ENCODE measurements around the gene GTF2A1L.

Gene GTF2A1L

GRCh38 chr2:48617618-48618017 lies at the start of gene GTF2A1L:
GTF2A1L (plus strand) TSS chr2:48617856; CDS start chr2:48617875, 19 bp downstream.
- no peak for TF ChIP-seq CTCF (conservative IDR thresholded peaks at IDR 0.05; ENCODE audit: low read depth)
- no peak within 1 kb of the TSS for H3K27ac ChIP-seq
- ChIA-PET CTCF (no interaction called here), POLR2A (ENCODE audit: low non-redundant PET) (no interaction called here)
- no peak for DNase-seq (ENCODE audit: low spot score)

DNA sequence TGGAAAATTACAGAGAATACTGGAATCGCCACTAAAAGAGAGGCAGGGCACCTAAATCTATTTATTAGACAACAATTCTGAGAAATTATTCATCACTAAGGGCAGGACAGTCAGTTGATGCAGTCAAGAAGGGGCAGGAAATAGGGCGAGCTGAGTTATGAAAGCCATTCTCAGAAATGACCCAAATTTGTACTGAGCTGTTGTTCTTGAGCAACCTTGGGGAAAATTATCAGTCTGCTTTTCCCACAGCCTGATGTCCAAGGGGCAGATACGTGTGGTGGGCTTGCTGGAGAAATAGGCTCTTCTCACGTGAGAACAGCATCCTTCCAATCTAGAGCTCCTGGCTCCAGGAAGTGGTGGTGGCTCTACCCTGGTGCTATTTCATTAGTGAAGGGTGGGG lies 49.1 kb upstream of the GTF2A1L start:
- DNase-seq (ENCODE audit: low spot score), result no peak
- CTCF ChIA-PET, result no interaction called here
- POLR2A ChIA-PET (ENCODE audit: low non-redundant PET), result no interaction called here
- no peak for TF ChIP-seq CTCF (conservative IDR thresholded peaks at IDR 0.05; ENCODE audit: low read depth)
- H3K27ac ChIP-seq, result no peak overlapping the region

GRCh38 chr2:48569433-48569832 lies 48.2 kb upstream of the GTF2A1L start:
- no peak for TF ChIP-seq CTCF (conservative IDR thresholded peaks at IDR 0.05; ENCODE audit: low read depth)
- ChIA-PET POLR2A (ENCODE audit: low non-redundant PET) (no interaction called here), CTCF (interaction anchor here (0.6 kb wide), 1 partner anchor 1238 kb away, joined by 3 read pairs; no protein-coding TSS in a partner anchor)
- no peak overlapping the region for H3K27ac ChIP-seq
- no peak for DNase-seq (ENCODE audit: low spot score)

- CTCF ChIA-PET, result no interaction called here
- DNase-seq (ENCODE audit: low spot score), result no peak
- no peak for TF ChIP-seq CTCF (conservative IDR thresholded peaks at IDR 0.05; ENCODE audit: low read depth)
- H3K27ac ChIP-seq, result no peak overlapping the region
- POLR2A ChIA-PET (ENCODE audit: low non-redundant PET), result no interaction called here
These were observed 44.8 kb upstream of the GTF2A1L start for GRCh38 chr2:48572816-48573215.

DNA sequence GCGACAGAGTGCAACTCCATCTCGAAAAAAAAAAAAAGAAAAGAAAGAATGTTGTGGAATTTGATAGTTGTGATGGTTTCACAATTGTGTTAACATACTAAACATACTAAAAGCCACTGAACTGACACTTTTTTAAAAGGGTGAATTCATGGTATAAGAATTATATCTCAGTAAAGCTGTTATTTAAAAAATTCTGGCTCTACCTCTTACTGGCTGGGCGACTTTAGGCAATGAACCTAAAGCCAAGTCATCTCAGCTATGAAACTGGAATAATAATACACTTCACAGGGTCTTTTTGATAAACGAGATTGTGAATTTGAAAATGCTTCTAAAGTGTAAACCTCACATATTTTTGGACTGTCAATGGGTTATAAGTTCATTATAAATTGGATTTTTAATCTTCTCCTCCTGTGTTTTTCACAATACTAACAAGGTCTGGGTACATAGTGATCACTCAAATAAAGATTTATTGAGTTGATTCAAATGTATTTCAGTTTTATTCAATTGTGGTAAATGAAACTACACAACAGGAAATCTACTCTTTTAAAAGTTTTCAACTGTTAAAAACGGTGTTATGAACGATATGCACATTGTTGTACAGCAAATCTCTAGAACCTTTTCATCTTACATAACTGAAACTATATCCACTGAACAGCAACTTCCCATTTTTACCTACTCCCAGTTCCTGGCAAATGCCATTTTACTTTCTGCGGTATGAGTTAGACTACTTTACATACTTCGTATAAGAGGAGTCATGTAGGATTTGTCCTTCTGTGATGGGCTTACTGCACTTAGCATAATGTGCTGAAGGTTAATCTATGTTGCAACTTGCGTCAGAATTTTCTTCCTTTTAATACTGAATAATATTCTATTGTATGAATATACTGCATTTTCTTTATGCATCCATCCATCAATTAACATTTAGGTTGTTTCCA lies 43.0 kb upstream of the GTF2A1L start:
- ChIA-PET CTCF (no interaction called here), POLR2A (ENCODE audit: low non-redundant PET) (no interaction called here)
- TF ChIP-seq CTCF (conservative IDR thresholded peaks at IDR 0.05; ENCODE audit: low read depth), result no peak
- H3K27ac ChIP-seq, result no peak overlapping the region
- no peak for DNase-seq (ENCODE audit: low spot score)

GRCh38 chr2:48578313-48578712 lies 39.3 kb upstream of the GTF2A1L start:
- no peak for TF ChIP-seq CTCF (conservative IDR thresholded peaks at IDR 0.05; ENCODE audit: low read depth)
- CTCF ChIA-PET, result interaction anchor here (0.6 kb wide), 1 partner anchor 265 kb away, joined by 3 read pairs; no protein-coding TSS in a partner anchor
- POLR2A ChIA-PET (ENCODE audit: low non-redundant PET), result no interaction called here
- no peak for DNase-seq (ENCODE audit: low spot score)
- no peak overlapping the region for H3K27ac ChIP-seq

Data from RWPE1 (cell line).